ENCODE results near the gene MAS1. TPM values are rescaled to one million over a fixed set of nuclear protein-coding genes. Genes with fewer than 3 reads are reported as not detected.

The MAS1 gene
- polyA plus RNA-seq, 1 donor (not counting 4 experiments of a cell fraction or from before 2014, with no cell fraction given) = not detected

DNA sequence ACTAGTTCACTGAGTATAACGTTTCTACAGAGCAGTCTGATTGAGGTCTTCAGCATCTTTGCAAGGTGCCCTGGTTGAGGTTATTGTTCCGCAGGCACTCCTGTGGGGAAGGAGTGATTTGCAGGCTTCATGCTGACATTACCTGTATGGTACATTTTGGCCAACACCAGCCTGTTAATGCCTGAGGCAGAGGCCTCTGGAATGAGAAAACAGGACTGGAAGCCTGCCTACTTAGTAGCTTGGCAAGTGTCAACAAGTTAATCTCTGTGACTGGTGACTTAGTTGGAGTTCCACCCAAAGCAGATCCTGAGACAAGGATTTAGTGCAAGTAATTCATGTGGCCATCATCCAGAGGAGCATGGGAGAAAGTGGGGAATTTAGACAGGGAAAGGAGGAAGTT lies 24.6 kb downstream of the MAS1 start:
- H3K9ac ChIP-seq (ENCODE audit: control insufficient read depth, extremely low read depth, insufficient read depth, low read length) = no peak overlapping the region
- dilution Hi-C loops (cut with MboI; ENCODE audit: extremely low pct_ligation_motif_present, low sequenced_read_pairs) = no loop called here
- H3K79me2 ChIP-seq (ENCODE audit: control insufficient read depth, insufficient read depth, low read length) = no peaks in the 10 kb centered on the region
- no peak overlapping the region for H2AFZ ChIP-seq (ENCODE audit: control insufficient read depth, low read length)
- H3K4me1 ChIP-seq (ENCODE audit: control insufficient read depth, extremely low read depth, insufficient read depth, low read length) = peaks cover 24% of the 10 kb centered on the region
- no peak overlapping the region for H3K27ac ChIP-seq (ENCODE audit: control insufficient read depth, insufficient read depth, low read length)
- DNase-seq (ENCODE audit: low read depth, low spot score) (peak; percentile 87), FAIRE-seq (peak; percentile 98)
- TF ChIP-seq EZH2 (IDR thresholded peaks at IDR 0.05; ENCODE audit: low read length) = no peak
- TF ChIP-seq, protein P1, sequence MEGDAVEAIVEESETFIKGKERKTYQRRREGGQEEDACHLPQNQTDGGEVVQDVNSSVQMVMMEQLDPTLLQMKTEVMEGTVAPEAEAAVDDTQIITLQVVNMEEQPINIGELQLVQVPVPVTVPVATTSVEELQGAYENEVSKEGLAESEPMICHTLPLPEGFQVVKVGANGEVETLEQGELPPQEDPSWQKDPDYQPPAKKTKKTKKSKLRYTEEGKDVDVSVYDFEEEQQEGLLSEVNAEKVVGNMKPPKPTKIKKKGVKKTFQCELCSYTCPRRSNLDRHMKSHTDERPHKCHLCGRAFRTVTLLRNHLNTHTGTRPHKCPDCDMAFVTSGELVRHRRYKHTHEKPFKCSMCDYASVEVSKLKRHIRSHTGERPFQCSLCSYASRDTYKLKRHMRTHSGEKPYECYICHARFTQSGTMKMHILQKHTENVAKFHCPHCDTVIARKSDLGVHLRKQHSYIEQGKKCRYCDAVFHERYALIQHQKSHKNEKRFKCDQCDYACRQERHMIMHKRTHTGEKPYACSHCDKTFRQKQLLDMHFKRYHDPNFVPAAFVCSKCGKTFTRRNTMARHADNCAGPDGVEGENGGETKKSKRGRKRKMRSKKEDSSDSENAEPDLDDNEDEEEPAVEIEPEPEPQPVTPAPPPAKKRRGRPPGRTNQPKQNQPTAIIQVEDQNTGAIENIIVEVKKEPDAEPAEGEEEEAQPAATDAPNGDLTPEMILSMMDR (optimal IDR thresholded peaks at IDR 0.05 in 1 of 3, IDR thresholded peaks at IDR 0.05 in 1 of 3, conservative IDR thresholded peaks at IDR 0.05 in 1 of 3; ENCODE audit: extremely low read depth in 1 of 3, insufficient read depth in 2 of 3, low read length in 3 of 3) = no peak
- no peaks in the 10 kb centered on the region for H4K20me1 ChIP-seq (ENCODE audit: control insufficient read depth, extremely low read depth, insufficient read depth, low read length)
- H3K27me3 ChIP-seq (ENCODE audit: control insufficient read depth, extremely low read depth, insufficient read depth, low read length) = peaks cover 7% of the 10 kb centered on the region
- no peak overlapping the region for H3K4me3 ChIP-seq (ENCODE audit: control insufficient read depth in 2 of 3, extremely low read depth in 1 of 3, insufficient read depth in 2 of 3, low read depth in 1 of 3, low read length in 3 of 3)
- no peaks in the 10 kb centered on the region for H3K9me3 ChIP-seq (ENCODE audit: control insufficient read depth, low read depth, low read length)
- H3K9me1 ChIP-seq (ENCODE audit: control insufficient read depth, extremely low read depth, insufficient read depth, low read length) = no peaks in the 10 kb centered on the region
- peak overlapping the region; percentile 20 for H3K4me2 ChIP-seq (ENCODE audit: control insufficient read depth, extremely low read depth, insufficient read depth, low read depth, low read length)
- no peaks in the 10 kb centered on the region for H3K36me3 ChIP-seq (ENCODE audit: control insufficient read depth in 2 of 2, extremely low read depth in 1 of 2, insufficient read depth in 2 of 2, low read length in 2 of 2)

- H3K36me3 ChIP-seq (ENCODE audit: control insufficient read depth in 2 of 2, extremely low read depth in 1 of 2, insufficient read depth in 2 of 2, low read length in 2 of 2) = no peaks in the 10 kb centered on the region
- H3K27me3 ChIP-seq (ENCODE audit: control insufficient read depth, extremely low read depth, insufficient read depth, low read length) = peaks cover 5% of the 10 kb centered on the region
- H4K20me1 ChIP-seq (ENCODE audit: control insufficient read depth, extremely low read depth, insufficient read depth, low read length) = no peaks in the 10 kb centered on the region
- TF ChIP-seq EZH2 (IDR thresholded peaks at IDR 0.05; ENCODE audit: low read length) = no peak
- TF ChIP-seq, protein P1 (optimal IDR thresholded peaks at IDR 0.05 in 1 of 3, IDR thresholded peaks at IDR 0.05 in 1 of 3, conservative IDR thresholded peaks at IDR 0.05 in 1 of 3; ENCODE audit: extremely low read depth in 1 of 3, insufficient read depth in 2 of 3, low read length in 3 of 3) = no peak
- H2AFZ ChIP-seq (ENCODE audit: control insufficient read depth, low read length) = no peak overlapping the region
- dilution Hi-C loops (cut with MboI; ENCODE audit: extremely low pct_ligation_motif_present, low sequenced_read_pairs) = no loop called here
- no peaks in the 10 kb centered on the region for H3K79me2 ChIP-seq (ENCODE audit: control insufficient read depth, insufficient read depth, low read length)
- no peak overlapping the region for H3K4me2 ChIP-seq (ENCODE audit: control insufficient read depth, extremely low read depth, insufficient read depth, low read depth, low read length)
- DNase-seq (ENCODE audit: low read depth, low spot score) (no peak), FAIRE-seq (no peak)
- no peak overlapping the region for H3K9ac ChIP-seq (ENCODE audit: control insufficient read depth, extremely low read depth, insufficient read depth, low read length)
- peaks cover 24% of the 10 kb centered on the region for H3K4me1 ChIP-seq (ENCODE audit: control insufficient read depth, extremely low read depth, insufficient read depth, low read length)
- H3K9me1 ChIP-seq (ENCODE audit: control insufficient read depth, extremely low read depth, insufficient read depth, low read length) = no peaks in the 10 kb centered on the region
- no peak overlapping the region for H3K27ac ChIP-seq (ENCODE audit: control insufficient read depth, insufficient read depth, low read length)
- no peaks in the 10 kb centered on the region for H3K9me3 ChIP-seq (ENCODE audit: control insufficient read depth, low read depth, low read length)
- H3K4me3 ChIP-seq (ENCODE audit: control insufficient read depth in 2 of 3, extremely low read depth in 1 of 3, insufficient read depth in 2 of 3, low read depth in 1 of 3, low read length in 3 of 3) = no peak overlapping the region
Measured at GRCh38 chr6:159916237-159916636, 25.4 kb downstream of the MAS1 start.
